Parathyroid adenoma (tissue), 2 donors: ENCODE measurements around the gene RGS3.
A peak's percentile ranks its signal among the peaks of the same experiment; 100 is the strongest.

Source experiments
- H2AFZ ChIP-seq: fragments of 300-600 bp; sonication (generic); one replicate; pipeline ENCODE4 v1.7.0; 2017; ENCODE audit warnings: antibody characterized with exemption, mild to moderate bottlenecking
- H3K27ac ChIP-seq: fragments of 300-600 bp; sonication (generic); one replicate; pipeline ENCODE4 v1.7.0; 2017
- H3K27me3 ChIP-seq: fragments of 300-600 bp; sonication (generic); one replicate; pipeline ENCODE4 v1.7.0; 2017; ENCODE audit warnings: low read length; ENCODE audit not compliant: control insufficient read depth, insufficient read depth
- H3K36me3 ChIP-seq: fragments of 300-600 bp; sonication (generic); one replicate; pipeline ENCODE4 v1.7.0; 2017; ENCODE audit warnings: low read length; ENCODE audit not compliant: control insufficient read depth, insufficient read depth
- H3K4me1 ChIP-seq: fragments of 300-600 bp; sonication (generic); one replicate; pipeline ENCODE4 v1.7.0; 2017; ENCODE audit warnings: control low read depth
- H3K4me2 ChIP-seq: fragments of 300-600 bp; sonication (generic); one replicate; pipeline ENCODE4 v1.7.0; 2017; ENCODE audit warnings: low read length
- H3K4me3 ChIP-seq: fragments of 300-600 bp; sonication (generic); one replicate; pipeline ENCODE4 v1.7.0; 2017; ENCODE audit warnings: low read depth, low read length
- H3K79me2 ChIP-seq: fragments of 300-600 bp; sonication (generic); one replicate; pipeline ENCODE4 v1.7.0; 2017; ENCODE audit warnings: control low read depth
- H3K9ac ChIP-seq: fragments of 300-600 bp; sonication (generic); one replicate; pipeline ENCODE4 v1.7.0; 2017; ENCODE audit warnings: mild to moderate bottlenecking
- H3K9me3 ChIP-seq: fragments of 300-600 bp; sonication (generic); one replicate; pipeline ENCODE4 v1.7.0; 2017; ENCODE audit warnings: low read length; ENCODE audit not compliant: control insufficient read depth
- TF ChIP-seq, protein P1 (sequence below): fragments of 300-600 bp; sonication (generic); IDR thresholded peaks from one replicate; pipeline ENCODE4 v1.7.0; 2017; ENCODE audit warnings: antibody characterized with exemption, mild to moderate bottlenecking
- donor health status: primary hyperparathyroidism.

The RGS3 gene

GRCh38 chr9:113590389-113590788 is 126.9 kb downstream of the RGS3 start:
- no peak overlapping the region for H3K27ac ChIP-seq
- peaks cover 2% of the 10 kb centered on the region for H3K36me3 ChIP-seq
- no peaks in the 10 kb centered on the region for H3K79me2 ChIP-seq
- H3K9ac ChIP-seq: no peak overlapping the region
- no peak overlapping the region for H3K4me3 ChIP-seq
- TF ChIP-seq, protein P1, sequence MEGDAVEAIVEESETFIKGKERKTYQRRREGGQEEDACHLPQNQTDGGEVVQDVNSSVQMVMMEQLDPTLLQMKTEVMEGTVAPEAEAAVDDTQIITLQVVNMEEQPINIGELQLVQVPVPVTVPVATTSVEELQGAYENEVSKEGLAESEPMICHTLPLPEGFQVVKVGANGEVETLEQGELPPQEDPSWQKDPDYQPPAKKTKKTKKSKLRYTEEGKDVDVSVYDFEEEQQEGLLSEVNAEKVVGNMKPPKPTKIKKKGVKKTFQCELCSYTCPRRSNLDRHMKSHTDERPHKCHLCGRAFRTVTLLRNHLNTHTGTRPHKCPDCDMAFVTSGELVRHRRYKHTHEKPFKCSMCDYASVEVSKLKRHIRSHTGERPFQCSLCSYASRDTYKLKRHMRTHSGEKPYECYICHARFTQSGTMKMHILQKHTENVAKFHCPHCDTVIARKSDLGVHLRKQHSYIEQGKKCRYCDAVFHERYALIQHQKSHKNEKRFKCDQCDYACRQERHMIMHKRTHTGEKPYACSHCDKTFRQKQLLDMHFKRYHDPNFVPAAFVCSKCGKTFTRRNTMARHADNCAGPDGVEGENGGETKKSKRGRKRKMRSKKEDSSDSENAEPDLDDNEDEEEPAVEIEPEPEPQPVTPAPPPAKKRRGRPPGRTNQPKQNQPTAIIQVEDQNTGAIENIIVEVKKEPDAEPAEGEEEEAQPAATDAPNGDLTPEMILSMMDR: no peak
- peaks cover 6% of the 10 kb centered on the region for H3K4me1 ChIP-seq
- no peaks in the 10 kb centered on the region for H3K9me3 ChIP-seq
- H3K27me3 ChIP-seq: no peaks in the 10 kb centered on the region
- H3K4me2 ChIP-seq: no peak overlapping the region
- H2AFZ ChIP-seq: no peak overlapping the region

DNA sequence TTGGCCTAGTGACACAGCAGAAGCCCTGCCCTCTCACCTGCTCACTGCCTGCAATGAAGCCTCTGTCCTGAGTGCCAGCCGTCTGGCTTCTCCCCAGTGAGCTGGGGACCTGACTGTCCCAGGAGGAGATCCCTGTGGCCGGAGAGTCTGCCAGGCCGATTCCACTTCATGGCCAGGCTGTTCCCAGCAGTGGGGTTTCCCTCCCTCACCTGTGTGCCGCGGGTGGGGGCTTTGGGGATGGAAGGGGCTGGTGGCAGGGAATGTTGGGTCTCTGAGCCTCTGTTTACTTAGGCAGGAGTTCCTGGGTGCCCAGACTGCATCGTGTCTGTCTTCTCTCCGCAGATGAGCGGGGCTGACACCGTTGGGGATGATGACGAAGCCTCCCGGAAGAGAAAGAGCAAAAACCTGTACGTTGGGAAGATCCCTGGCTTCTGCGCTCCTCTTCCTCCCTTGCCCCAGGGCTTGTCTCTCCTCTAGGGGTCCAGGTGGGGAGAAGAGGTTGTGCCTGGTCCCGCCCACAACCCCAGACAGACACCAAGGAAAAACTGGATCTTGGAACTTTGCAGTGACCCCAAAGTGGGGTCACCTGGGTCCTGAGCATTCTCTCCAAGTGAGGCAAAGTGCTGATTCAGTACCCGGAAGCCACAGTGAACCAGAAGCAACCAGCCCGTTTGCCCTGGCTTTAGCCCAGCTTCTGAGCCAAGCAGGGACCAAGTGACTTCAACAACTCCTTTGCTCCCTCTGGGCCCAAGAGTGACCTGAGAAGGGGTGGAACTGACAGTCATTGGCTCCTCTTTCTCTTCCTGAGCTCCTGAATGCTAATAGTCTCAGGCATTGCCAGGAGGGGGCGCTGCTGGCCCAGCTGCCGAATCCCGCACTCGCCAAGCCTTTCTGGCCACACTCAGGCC is 127.7 kb downstream of the RGS3 start:
- H3K36me3 ChIP-seq: peaks cover 2% of the 10 kb centered on the region
- H3K79me2 ChIP-seq: no peaks in the 10 kb centered on the region
- no peak overlapping the region for H3K4me3 ChIP-seq
- H3K9ac ChIP-seq: no peak overlapping the region
- no peaks in the 10 kb centered on the region for H3K27me3 ChIP-seq
- TF ChIP-seq, protein P1: peak; percentile 81
- H3K27ac ChIP-seq: no peak overlapping the region
- no peaks in the 10 kb centered on the region for H3K9me3 ChIP-seq
- peaks cover 6% of the 10 kb centered on the region for H3K4me1 ChIP-seq
- H3K4me2 ChIP-seq: no peak overlapping the region
- peak overlapping the region; percentile 22 for H2AFZ ChIP-seq

GRCh38 chr9:113591899-113592625 is 128.5 kb downstream of the RGS3 start:
- H3K4me1 ChIP-seq: peaks cover 6% of the 10 kb centered on the region
- no peak overlapping the region for H3K9ac ChIP-seq
- no peak overlapping the region for H3K27ac ChIP-seq

DNA sequence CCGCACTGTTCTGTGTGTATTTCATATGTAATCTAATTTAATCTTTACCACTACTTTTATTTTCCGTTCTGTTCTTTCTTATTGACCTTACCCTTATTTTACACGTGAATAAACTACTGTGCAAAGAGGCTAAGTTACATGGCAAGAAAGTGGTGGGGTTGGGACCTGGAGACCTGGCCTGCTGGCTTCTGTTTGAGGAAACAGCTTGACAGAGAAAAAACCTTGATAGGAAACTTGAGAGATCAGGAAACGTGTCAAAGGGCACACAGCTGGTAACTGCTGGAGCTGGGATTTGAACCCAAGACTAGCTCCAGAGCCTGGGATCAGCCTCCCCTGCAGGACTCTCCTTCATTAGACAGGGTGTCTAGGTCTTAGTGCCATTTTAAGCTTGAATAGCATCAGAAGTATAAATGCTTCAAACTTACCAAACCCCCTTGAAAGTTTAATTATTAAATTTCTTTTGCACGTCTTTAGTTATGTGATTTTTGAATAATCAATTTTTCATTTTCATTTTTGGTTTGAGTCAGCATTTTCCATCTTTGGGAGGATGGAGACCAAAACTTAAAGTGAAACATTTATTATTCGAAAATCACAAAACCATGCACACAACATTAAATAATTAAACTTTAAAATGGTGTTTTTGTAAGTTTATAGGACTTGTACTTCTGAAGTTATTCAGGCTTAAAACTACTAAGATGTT is 129.5 kb downstream of the RGS3 start:
- peak overlapping the region; percentile 72 for H2AFZ ChIP-seq
- peak overlapping the region; percentile 74 for H3K27ac ChIP-seq
- no peak overlapping the region for H3K9ac ChIP-seq
- H3K9me3 ChIP-seq: no peaks in the 10 kb centered on the region
- TF ChIP-seq, protein P1: no peak
- peak overlapping the region; percentile 35 for H3K4me3 ChIP-seq
- peaks cover 6% of the 10 kb centered on the region for H3K4me1 ChIP-seq
- H3K79me2 ChIP-seq: no peaks in the 10 kb centered on the region
- H3K4me2 ChIP-seq: peak overlapping the region; percentile 54
- H3K36me3 ChIP-seq: peaks cover 2% of the 10 kb centered on the region
- no peaks in the 10 kb centered on the region for H3K27me3 ChIP-seq

More at GRCh38 chr9:113591899-113592625, 128.5 kb downstream of the RGS3 start:
- no peak overlapping the region for H3K4me2 ChIP-seq
- TF ChIP-seq, protein P1: no peak
- H3K36me3 ChIP-seq: peaks cover 2% of the 10 kb centered on the region
- H3K4me3 ChIP-seq: no peak overlapping the region
- H2AFZ ChIP-seq: peak overlapping the region; percentile 11
- no peaks in the 10 kb centered on the region for H3K9me3 ChIP-seq
- no peaks in the 10 kb centered on the region for H3K79me2 ChIP-seq
- H3K27me3 ChIP-seq: no peaks in the 10 kb centered on the region
